WTC11 (cell line): Measurements from ENCODE around the gene MFSD2A. TPM values are rescaled to one million over a fixed set of nuclear protein-coding genes. Genes with fewer than 3 reads are reported as not detected.

Experiments used
- ATAC-seq: fragments of 200-7000 bp; cut with Tn5 transposase; 2 replicates; pipeline ENCODE4 v1.10.0; 2021; ENCODE audit warnings: mild to moderate bottlenecking, moderate library complexity
- CTCF ChIA-PET: fragments of 300-600 bp; sonication (Branson Sonifier 250); formaldehyde crosslinking; loops from one replicate; lab custom pipeline; 2021; ENCODE audit warnings: antibody characterized with exemption; lab: Charles Lee
- POLR2A ChIA-PET: fragments of 350-600 bp; sonication (Branson Sonifier 250); formaldehyde crosslinking; loops from one replicate; lab custom pipeline; 2021; ENCODE audit warnings: antibody characterized with exemption; lab: Charles Lee
- DNase-seq: peaks from one replicate; pipeline ENCODE4 v3.0.0; 2021; ENCODE audit warnings: low spot score
- H3K27ac Mint-ChIP-seq: 2 replicates; pipeline ENCODE4 v1.8.0; 2021; ENCODE audit warnings: mixed read lengths
- H3K27me3 Mint-ChIP-seq: 2 replicates; pipeline ENCODE4 v1.8.0; 2021; ENCODE audit warnings: low read depth, mild to moderate bottlenecking, moderate library complexity, mixed read lengths
- H3K36me3 Mint-ChIP-seq: 2 replicates; pipeline ENCODE4 v1.8.0; 2021; ENCODE audit warnings: mixed read lengths
- H3K4me1 Mint-ChIP-seq: 2 replicates; pipeline ENCODE4 v1.8.0; 2022; ENCODE audit warnings: mixed read lengths
- H3K4me3 Mint-ChIP-seq: 2 replicates; pipeline ENCODE4 v1.8.0; 2021; ENCODE audit warnings: mild to moderate bottlenecking, moderate library complexity, mixed read lengths
- H3K9me3 Mint-ChIP-seq: 2 replicates; pipeline ENCODE4 v1.8.0; 2021; ENCODE audit warnings: mixed read lengths
- AR ChIP-seq: fragments of 250-450 bp; sonication (Bioruptor Pico); IDR thresholded peaks from 2 replicates; pipeline ENCODE4 v1.9.0; 2021; ENCODE audit warnings: mild to moderate bottlenecking
- ATF6 ChIP-seq: sonication (generic); formaldehyde crosslinking; IDR thresholded peaks from 2 replicates; pipeline ENCODE4 v1.8.1; 2023; ENCODE audit warnings: mild to moderate bottlenecking, missing genetic modification reagents
- ETV6 ChIP-seq: sonication (generic); formaldehyde crosslinking; IDR thresholded peaks from 2 replicates; pipeline ENCODE4 v1.8.1; 2022; ENCODE audit warnings: mild to moderate bottlenecking, missing genetic modification reagents
- FOXP1 ChIP-seq: sonication (generic); formaldehyde crosslinking; IDR thresholded peaks from 2 replicates; pipeline ENCODE4 v1.8.0; 2022; ENCODE audit warnings: missing genetic modification reagents, mild to moderate bottlenecking, moderate library complexity, borderline replicate concordance
- GTF2I ChIP-seq: fragments of 250-450 bp; sonication (Bioruptor Pico); conservative IDR thresholded peaks from 2 replicates; pipeline ENCODE4 v1.4.0; 2021; ENCODE audit warnings: mild to moderate bottlenecking
- HMGA2 ChIP-seq: fragments of 250-450 bp; sonication (Bioruptor Pico); IDR thresholded peaks from 2 replicates; pipeline ENCODE4 v1.4.0; 2021; ENCODE audit warnings: mild to moderate bottlenecking, moderate library complexity
- IRF1 ChIP-seq: sonication (generic); formaldehyde crosslinking; IDR thresholded peaks from 2 replicates; pipeline ENCODE4 v1.8.0; 2023; ENCODE audit warnings: missing genetic modification reagents
- NFATC4 ChIP-seq: fragments of 250-450 bp; sonication (Bioruptor Pico); IDR thresholded peaks from 2 replicates; pipeline ENCODE4 v1.9.0; 2021; ENCODE audit warnings: mild to moderate bottlenecking
- NR1H2 ChIP-seq: sonication (generic); formaldehyde crosslinking; IDR thresholded peaks from 2 replicates; pipeline ENCODE4 v1.9.0; 2021; ENCODE audit warnings: mild to moderate bottlenecking, moderate library complexity, missing genetic modification reagents
- NR2C2 ChIP-seq: sonication (generic); formaldehyde crosslinking; IDR thresholded peaks from 2 replicates; pipeline ENCODE4 v1.8.0; 2022; ENCODE audit warnings: mild to moderate bottlenecking, missing genetic modification reagents
- OVOL2 ChIP-seq: fragments of 250-450 bp; sonication (Bioruptor Pico); IDR thresholded peaks from 2 replicates; pipeline ENCODE4 v1.9.0; 2021; ENCODE audit warnings: mild to moderate bottlenecking, borderline replicate concordance
- RORB ChIP-seq: fragments of 250-450 bp; sonication (Bioruptor Pico); IDR thresholded peaks from 2 replicates; pipeline ENCODE4 v1.9.0; 2021; ENCODE audit warnings: mild to moderate bottlenecking
- SP1 ChIP-seq: sonication (generic); formaldehyde crosslinking; conservative IDR thresholded peaks from 2 replicates; pipeline ENCODE4 v1.8.1; 2022; ENCODE audit warnings: missing genetic modification reagents
- ZNF121 ChIP-seq: sonication (generic); formaldehyde crosslinking; IDR thresholded peaks from 2 replicates; pipeline ENCODE4 v1.8.0; 2023; ENCODE audit warnings: missing genetic modification reagents
- ZNF232 ChIP-seq: sonication (generic); formaldehyde crosslinking; IDR thresholded peaks from 2 replicates; pipeline ENCODE4 v1.8.0; 2022; ENCODE audit warnings: mild to moderate bottlenecking, missing genetic modification reagents
- ZSCAN18 ChIP-seq: fragments of 250-450 bp; sonication (Bioruptor Pico); IDR thresholded peaks from 2 replicates; pipeline ENCODE4 v2.1.2; 2022; ENCODE audit warnings: mild to moderate bottlenecking, moderate library complexity
- total RNA-seq: library from RNA; stranded (reverse); gene quantifications from 3 replicates; pipeline ENCODE4 v1.2.3, GENCODE V29; 2021
- TF ChIP-seq, protein P1 (sequence below): sonication (generic); formaldehyde crosslinking; IDR thresholded peaks from 2 replicates; pipeline ENCODE4 v1.8.1; 2023; ENCODE audit warnings: mild to moderate bottlenecking, missing genetic modification reagents, moderate library complexity
- TF ChIP-seq, protein P2 (sequence below): sonication (generic); formaldehyde crosslinking; IDR thresholded peaks from 2 replicates; pipeline ENCODE4 v1.8.0; 2022; ENCODE audit warnings: mild to moderate bottlenecking, missing genetic modification reagents
- TF ChIP-seq, protein P3 (sequence below): sonication (generic); formaldehyde crosslinking; IDR thresholded peaks from 2 replicates; pipeline ENCODE4 v1.8.1; 2022; ENCODE audit warnings: missing genetic modification reagents, borderline replicate concordance

Gene MFSD2A
- total RNA-seq, 1 experiment from 2014 or later = 14.0 TPM

DNA sequence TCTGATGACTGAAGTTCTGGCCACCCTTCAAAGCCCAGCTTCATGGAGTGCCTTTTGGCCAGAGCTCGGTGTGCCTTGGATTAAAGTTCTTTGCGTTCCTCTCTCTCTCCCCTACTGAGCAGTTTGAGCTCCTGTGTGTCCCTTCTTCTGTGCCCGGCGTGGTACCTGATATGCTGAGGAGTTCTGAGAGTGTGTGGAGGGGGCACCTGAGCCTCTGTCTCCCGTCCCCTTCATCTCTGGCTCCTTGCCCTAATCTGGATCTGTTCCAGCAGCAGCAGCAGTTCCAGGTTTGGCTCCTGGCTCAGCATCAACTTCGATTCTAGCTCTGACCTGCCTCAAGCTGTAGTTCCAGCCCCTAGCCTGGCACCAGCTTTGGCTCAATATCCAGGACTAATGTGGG lies 28.1 kb upstream of the MFSD2A start (continued):
- TF ChIP-seq, protein P1, sequence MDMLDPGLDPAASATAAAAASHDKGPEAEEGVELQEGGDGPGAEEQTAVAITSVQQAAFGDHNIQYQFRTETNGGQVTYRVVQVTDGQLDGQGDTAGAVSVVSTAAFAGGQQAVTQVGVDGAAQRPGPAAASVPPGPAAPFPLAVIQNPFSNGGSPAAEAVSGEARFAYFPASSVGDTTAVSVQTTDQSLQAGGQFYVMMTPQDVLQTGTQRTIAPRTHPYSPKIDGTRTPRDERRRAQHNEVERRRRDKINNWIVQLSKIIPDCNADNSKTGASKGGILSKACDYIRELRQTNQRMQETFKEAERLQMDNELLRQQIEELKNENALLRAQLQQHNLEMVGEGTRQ (CRISPR knock-in tag) = no peak
- no peak for TF ChIP-seq HMGA2
- TF ChIP-seq GTF2I (CRISPR knock-in tag) = no peak
- TF ChIP-seq AR (CRISPR knock-in tag) = no peak
- no peak for TF ChIP-seq NR1H2 (CRISPR knock-in tag)
- no peak for TF ChIP-seq RORB (CRISPR knock-in tag)

DNA sequence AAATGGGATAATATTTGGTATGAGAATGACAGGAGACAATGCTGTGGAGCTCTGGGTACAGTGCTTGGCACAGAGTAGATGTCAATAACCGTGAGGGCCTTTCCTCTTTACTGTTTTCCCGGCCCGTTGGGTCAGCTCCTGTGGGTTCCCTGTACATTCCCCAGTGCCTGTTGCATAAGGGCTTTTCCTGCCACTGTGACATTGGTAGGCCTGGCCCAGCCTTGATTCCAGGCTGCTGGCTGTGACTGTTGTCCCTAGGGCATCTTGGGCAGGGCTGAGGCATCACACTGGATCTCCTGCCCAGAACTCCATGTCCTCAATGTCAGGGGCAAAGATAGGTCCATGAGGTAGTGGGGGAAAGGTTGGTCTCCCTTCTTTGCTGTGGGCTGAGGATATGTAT lies 27.4 kb upstream of the MFSD2A start:
- ChIA-PET POLR2A (no interaction called here), CTCF (interaction anchor here (1.3 to 3.3 kb wide), 3 partner anchors 8 to 46 kb away, joined by 4 to 23 read pairs (median 18); partner anchors contain the start of gene MYCL)
- ATAC-seq (no peak), DNase-seq (no peak)
- Mint-ChIP-seq H3K4me1 (peaks cover 21% of the 10 kb centered on the region), H3K27ac (no peak overlapping the region), H3K4me3 (no peak overlapping the region), H3K9me3 (no peaks in the 10 kb centered on the region), H3K27me3 (peaks cover 7% of the 10 kb centered on the region; the same call in 1 of the 2 replicates), H3K36me3 (no peaks in the 10 kb centered on the region)
- TF ChIP-seq, protein P2, sequence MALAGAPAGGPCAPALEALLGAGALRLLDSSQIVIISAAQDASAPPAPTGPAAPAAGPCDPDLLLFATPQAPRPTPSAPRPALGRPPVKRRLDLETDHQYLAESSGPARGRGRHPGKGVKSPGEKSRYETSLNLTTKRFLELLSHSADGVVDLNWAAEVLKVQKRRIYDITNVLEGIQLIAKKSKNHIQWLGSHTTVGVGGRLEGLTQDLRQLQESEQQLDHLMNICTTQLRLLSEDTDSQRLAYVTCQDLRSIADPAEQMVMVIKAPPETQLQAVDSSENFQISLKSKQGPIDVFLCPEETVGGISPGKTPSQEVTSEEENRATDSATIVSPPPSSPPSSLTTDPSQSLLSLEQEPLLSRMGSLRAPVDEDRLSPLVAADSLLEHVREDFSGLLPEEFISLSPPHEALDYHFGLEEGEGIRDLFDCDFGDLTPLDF = no peak
- no peak for TF ChIP-seq SP1 (CRISPR knock-in tag)
- TF ChIP-seq, protein P3, sequence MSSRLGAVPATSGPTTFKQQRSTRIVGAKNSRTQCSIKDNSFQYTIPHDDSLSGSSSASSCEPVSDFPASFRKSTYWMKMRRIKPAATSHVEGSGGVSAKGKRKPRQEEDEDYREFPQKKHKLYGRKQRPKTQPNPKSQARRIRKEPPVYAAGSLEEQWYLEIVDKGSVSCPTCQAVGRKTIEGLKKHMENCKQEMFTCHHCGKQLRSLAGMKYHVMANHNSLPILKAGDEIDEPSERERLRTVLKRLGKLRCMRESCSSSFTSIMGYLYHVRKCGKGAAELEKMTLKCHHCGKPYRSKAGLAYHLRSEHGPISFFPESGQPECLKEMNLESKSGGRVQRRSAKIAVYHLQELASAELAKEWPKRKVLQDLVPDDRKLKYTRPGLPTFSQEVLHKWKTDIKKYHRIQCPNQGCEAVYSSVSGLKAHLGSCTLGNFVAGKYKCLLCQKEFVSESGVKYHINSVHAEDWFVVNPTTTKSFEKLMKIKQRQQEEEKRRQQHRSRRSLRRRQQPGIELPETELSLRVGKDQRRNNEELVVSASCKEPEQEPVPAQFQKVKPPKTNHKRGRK = no peak
- TF ChIP-seq ATF6 (CRISPR knock-in tag) = no peak
- no peak for TF ChIP-seq NR2C2

DNA sequence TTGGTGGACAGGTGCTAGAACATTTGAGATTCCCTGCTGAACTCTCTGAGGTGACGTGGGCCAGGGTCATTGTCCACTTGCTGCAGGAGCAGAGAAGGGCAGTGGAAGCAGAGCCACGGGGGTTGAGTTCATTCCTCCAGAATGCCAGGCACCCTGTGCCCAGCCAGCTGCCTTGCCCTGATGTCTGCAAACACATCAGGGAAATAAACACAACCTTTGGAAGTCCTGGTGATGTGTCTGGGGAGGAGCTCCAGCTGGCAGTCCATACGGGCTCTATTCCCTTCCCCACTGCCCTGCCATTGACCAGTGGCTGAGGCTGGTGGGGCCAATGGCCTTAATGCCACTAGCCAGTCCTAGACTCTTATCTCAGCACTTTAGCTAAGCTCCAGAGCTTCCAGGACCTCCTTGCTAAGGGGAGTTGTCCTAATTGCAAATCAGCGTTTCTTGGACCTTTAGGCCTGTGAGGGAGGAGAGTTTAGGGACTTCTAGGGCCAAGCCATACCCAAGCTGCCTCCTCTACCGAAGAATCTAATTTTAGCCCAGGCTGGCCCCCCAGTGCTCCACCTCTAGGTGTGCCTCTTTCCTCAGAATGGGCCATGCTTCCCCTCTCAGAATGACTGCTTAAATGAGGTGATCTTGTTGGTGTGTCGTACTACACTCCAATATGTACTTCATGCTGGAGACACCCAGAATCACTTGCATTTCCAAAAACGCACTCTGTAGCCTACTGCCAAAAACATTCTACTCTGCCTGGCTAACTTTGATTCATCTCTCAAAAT lies 25.9 kb upstream of the MFSD2A start:
- CTCF ChIA-PET = interaction anchor here (3.0 kb wide), 1 partner anchor 10 kb away, joined by 23 read pairs; no protein-coding TSS in a partner anchor
- H3K9me3 Mint-ChIP-seq = no peaks in the 10 kb centered on the region
- no peak overlapping the region for H3K4me3 Mint-ChIP-seq
- no peak for DNase-seq
- H3K27me3 Mint-ChIP-seq = peaks cover 6% of the 10 kb centered on the region; the same call in 1 of the 2 replicates
- TF ChIP-seq SP1 (CRISPR knock-in tag) (no peak), ZNF121 (CRISPR knock-in tag) (no peak), ETV6 (no peak), NFATC4 (no peak), OVOL2 (CRISPR knock-in tag) (no peak), FOXP1 (CRISPR knock-in tag) (no peak), IRF1 (CRISPR knock-in tag) (no peak), ZSCAN18 (CRISPR knock-in tag) (no peak), ZNF232 (no peak)
- ATAC-seq = no peak
- peaks cover 18% of the 10 kb centered on the region for H3K4me1 Mint-ChIP-seq
- POLR2A ChIA-PET = no interaction called here
- no peaks in the 10 kb centered on the region for H3K36me3 Mint-ChIP-seq
- no peak overlapping the region for H3K27ac Mint-ChIP-seq
